Measurements from ENCODE around the gene ZFAND2A. TPM values are rescaled to one million over a fixed set of nuclear protein-coding genes. Genes with fewer than 3 reads are reported as not detected.

The ZFAND2A gene
- total RNA-seq, 1 experiment from 2014 or later = 51.2 TPM

DNA sequence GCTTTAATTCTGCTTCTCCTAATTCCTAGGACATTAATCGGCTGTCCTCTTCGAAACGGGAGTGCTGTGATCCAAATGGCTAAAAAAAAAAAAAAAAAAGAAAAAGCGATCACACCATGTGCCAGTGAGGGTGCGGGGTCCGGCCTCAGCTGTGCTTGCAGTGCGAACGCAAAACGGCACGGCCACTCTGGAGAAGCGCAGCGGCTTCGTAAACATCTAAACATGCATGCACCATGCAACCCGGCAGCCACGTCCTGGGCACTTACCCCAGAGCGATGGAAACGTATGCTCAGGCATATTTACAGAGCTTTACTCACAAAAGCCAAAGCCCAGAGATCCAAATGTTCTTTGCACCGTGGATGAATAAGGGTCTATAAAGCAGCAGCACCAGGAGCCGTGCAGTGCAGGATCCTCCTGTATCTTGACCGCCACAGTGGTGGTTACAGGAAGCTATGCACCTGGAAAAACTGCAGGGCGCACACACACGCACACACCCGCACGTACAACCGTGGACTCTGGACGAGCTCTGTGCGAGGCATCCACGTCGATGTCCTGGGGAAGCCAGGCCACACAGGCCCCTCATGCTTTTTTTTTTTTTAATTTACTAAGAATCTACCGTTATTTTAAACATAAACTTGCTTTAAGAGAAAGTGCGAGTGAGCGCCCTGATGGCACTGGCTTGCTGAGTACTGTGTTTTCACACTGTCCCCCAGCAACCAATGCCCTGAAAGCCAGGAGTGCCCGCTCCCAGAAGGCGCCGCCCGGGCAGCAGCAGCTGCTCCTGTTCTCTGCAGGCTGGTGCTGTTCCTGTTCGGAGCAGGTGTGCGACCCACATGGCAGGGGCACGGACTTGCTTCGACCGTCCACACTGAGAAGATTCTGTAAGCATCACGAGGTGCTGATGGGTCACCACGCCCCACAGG is 47.1 kb downstream of the ZFAND2A start:
- no peak overlapping the region for H3K4me3 ChIP-seq
- no peaks in the 10 kb centered on the region for H3K36me3 ChIP-seq (ENCODE audit: low read depth)
- H4K20me1 ChIP-seq (ENCODE audit: insufficient read depth) = peaks cover 23% of the 10 kb centered on the region
- H3K4me2 ChIP-seq = no peak overlapping the region
- ChIA-PET POLR2A (ENCODE audit: unreplicated experiment) (no interaction called here), CTCF (interaction anchor here (1.1 kb wide), 1 partner anchor 74 kb away, joined by 12 read pairs; no protein-coding TSS in a partner anchor)
- no peaks in the 10 kb centered on the region for H3K9me3 ChIP-seq (ENCODE audit: insufficient read depth, low read depth)
- peaks cover 4% of the 10 kb centered on the region for H3F3A ChIP-seq (ENCODE audit: insufficient read depth, low read depth)
- H3K9me2 ChIP-seq (ENCODE audit: insufficient read depth) = no peaks in the 10 kb centered on the region
- BruUV-seq (replicated peaks) = no TSS peak
- no peak overlapping the region for H3K27ac ChIP-seq
- intact Hi-C loops (cut with micrococcal nuclease; ENCODE audit: unreplicated experiment) = no loop called here
- peaks cover 20% of the 10 kb centered on the region for H3K79me2 ChIP-seq (ENCODE audit: low read depth)
- no peaks in the 10 kb centered on the region for H3K4me1 ChIP-seq (replicated peaks; ENCODE audit: insufficient read depth)
- no peak for TF ChIP-seq EZH2 (IDR thresholded peaks at IDR 0.05; ENCODE audit: low read depth)
- TF ChIP-seq CTCF (conservative IDR thresholded peaks at IDR 0.05) = no peak
- no peaks in the 10 kb centered on the region for H3K27me3 ChIP-seq (ENCODE audit: insufficient read depth, low read depth)
- DNase-seq = no peak
- H2AFZ ChIP-seq = no peak overlapping the region

- H3K4me1 ChIP-seq (replicated peaks; ENCODE audit: insufficient read depth) = no peaks in the 10 kb centered on the region
- intact Hi-C loops (cut with micrococcal nuclease; ENCODE audit: unreplicated experiment) = no loop called here
- no peak overlapping the region for H3K4me2 ChIP-seq
- no peak overlapping the region for H3K27ac ChIP-seq
- H3K9me3 ChIP-seq (ENCODE audit: insufficient read depth, low read depth) = no peaks in the 10 kb centered on the region
- no peaks in the 10 kb centered on the region for H3K27me3 ChIP-seq (ENCODE audit: insufficient read depth, low read depth)
- no peaks in the 10 kb centered on the region for H3F3A ChIP-seq (ENCODE audit: insufficient read depth, low read depth)
- ChIA-PET POLR2A (ENCODE audit: unreplicated experiment) (no interaction called here), CTCF (no interaction called here)
- no peaks in the 10 kb centered on the region for H3K9me2 ChIP-seq (ENCODE audit: insufficient read depth)
- no TSS peak for BruUV-seq (replicated peaks)
- H4K20me1 ChIP-seq (ENCODE audit: insufficient read depth) = peaks cover 21% of the 10 kb centered on the region
- H2AFZ ChIP-seq = no peak overlapping the region
- no peak overlapping the region for H3K4me3 ChIP-seq
- H3K36me3 ChIP-seq (ENCODE audit: low read depth) = no peaks in the 10 kb centered on the region
- TF ChIP-seq CTCF (conservative IDR thresholded peaks at IDR 0.05) (no peak), EZH2 (IDR thresholded peaks at IDR 0.05; ENCODE audit: low read depth) (no peak)
- peaks cover 16% of the 10 kb centered on the region for H3K79me2 ChIP-seq (ENCODE audit: low read depth)
- no peak for DNase-seq
These were observed 47.9 kb downstream of the ZFAND2A start for GRCh38 chr7:1112109-1112508.

- Histone ChIP-seq H3K4me2 (no peak overlapping the region), H4K20me1 (ENCODE audit: insufficient read depth) (peaks cover 23% of the 10 kb centered on the region), H3F3A (ENCODE audit: insufficient read depth, low read depth) (no peaks in the 10 kb centered on the region), H3K9me3 (ENCODE audit: insufficient read depth, low read depth) (no peaks in the 10 kb centered on the region), H3K9me2 (ENCODE audit: insufficient read depth) (no peaks in the 10 kb centered on the region), H3K27ac (no peak overlapping the region), H2AFZ (no peak overlapping the region), H3K4me3 (no peak overlapping the region), H3K27me3 (ENCODE audit: insufficient read depth, low read depth) (no peaks in the 10 kb centered on the region), H3K79me2 (ENCODE audit: low read depth) (peaks cover 14% of the 10 kb centered on the region), H3K36me3 (ENCODE audit: low read depth) (no peaks in the 10 kb centered on the region), H3K4me1 (replicated peaks; ENCODE audit: insufficient read depth) (no peaks in the 10 kb centered on the region)
- ChIA-PET CTCF (no interaction called here), POLR2A (ENCODE audit: unreplicated experiment) (no interaction called here)
- TF ChIP-seq EZH2 (IDR thresholded peaks at IDR 0.05; ENCODE audit: low read depth) = no peak
- TF ChIP-seq CTCF (conservative IDR thresholded peaks at IDR 0.05) = no peak
- intact Hi-C loops (cut with micrococcal nuclease; ENCODE audit: unreplicated experiment) = no loop called here
- no TSS peak for BruUV-seq (replicated peaks)
- DNase-seq = no peak
These were observed 48.8 kb downstream of the ZFAND2A start for GRCh38 chr7:1111156-1111555.

Measured in PC-9 (cell line).